ENCODE measurements around the gene KRTAP5-11.
"Not testable (repeated sequence)": the region's sequence is repeated elsewhere in the genome, so short reads cannot be mapped to it uniquely, and the experiment has no call there.

KRTAP5-11 gene

GRCh38 chr11:71582309-71582895, at the start of gene KRTAP5-11:
Gene KRTAP5-11, minus strand, starts transcription at chr11:71582875. Its CDS starts 38 bp downstream, at chr11:71582837.
- DNase-seq, result no peak

- DNase-seq, result not testable (repeated sequence)
These were observed 48.9 kb upstream of the KRTAP5-11 start for GRCh38 chr11:71631551-71631950.

DNA sequence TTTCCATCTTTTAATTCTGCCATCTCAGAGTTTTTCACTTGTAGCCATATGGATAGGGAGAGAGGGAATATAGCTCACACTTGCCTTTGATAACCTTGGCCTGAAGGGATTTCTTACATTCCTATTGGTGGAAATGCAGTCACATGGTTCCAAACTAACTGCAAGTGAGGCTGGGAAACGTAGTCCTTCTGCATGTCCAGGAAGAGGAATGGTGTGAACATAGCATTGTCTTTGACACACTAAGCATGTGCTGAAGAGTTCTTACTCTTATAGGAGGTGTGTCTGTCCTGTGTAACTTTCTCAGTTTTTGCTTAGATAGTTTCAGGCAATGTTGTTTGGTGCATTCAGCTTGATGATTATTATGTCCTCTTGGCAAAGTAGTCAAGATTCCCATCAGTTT, 47.4 kb upstream of the KRTAP5-11 start:
- DNase-seq, result peak; percentile 19

GRCh38 chr11:71628943-71629342, 46.3 kb upstream of the KRTAP5-11 start:
- not testable (repeated sequence) for DNase-seq

DNA sequence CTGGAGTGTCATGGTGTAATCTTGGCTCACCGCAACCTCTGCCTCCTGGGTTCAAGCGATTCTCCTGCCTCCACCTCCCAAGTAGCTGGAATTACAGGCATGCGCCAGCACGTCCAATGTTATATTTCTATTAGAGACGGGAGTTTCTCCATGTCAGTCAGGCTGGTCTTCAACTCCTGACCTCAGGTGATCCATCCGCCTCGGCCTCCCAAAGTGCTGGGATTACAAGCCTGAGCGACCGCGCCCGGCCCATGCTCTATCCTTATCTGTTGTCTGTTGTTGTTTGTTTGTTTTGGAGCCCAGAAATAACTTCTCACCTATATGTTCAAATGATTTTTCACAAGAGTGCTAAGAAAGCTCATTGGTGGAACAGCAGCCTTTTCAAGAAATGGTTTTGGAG, 40.6 kb upstream of the KRTAP5-11 start:
- not testable (repeated sequence) for DNase-seq

- DNase-seq, result not testable (repeated sequence)
These were observed 39.9 kb upstream of the KRTAP5-11 start for GRCh38 chr11:71622561-71622960.

DNA sequence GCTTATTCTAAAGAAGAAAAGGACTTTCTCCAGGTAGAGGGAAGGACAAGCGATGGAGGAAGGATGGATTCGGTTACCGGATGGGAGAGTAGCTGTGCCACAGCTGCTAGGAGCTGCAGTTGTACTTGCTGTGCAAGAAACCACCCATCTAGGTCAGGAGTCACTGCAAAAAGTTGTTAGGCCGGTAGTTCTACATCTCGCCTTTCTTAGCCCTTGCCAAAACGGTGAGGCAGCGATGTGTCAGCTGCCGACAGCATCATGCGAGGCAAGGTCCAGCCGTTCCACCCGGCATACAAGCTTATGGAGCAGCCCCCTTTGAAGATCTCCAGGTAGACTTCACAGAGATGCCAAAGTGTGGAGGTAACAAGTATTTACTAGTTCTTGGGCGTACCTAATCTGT, 32.3 kb upstream of the KRTAP5-11 start:
- DNase-seq, result not testable (repeated sequence)

GRCh38 chr11:71614366-71614917, 31.8 kb upstream of the KRTAP5-11 start:
- not testable (repeated sequence) for DNase-seq

DNA sequence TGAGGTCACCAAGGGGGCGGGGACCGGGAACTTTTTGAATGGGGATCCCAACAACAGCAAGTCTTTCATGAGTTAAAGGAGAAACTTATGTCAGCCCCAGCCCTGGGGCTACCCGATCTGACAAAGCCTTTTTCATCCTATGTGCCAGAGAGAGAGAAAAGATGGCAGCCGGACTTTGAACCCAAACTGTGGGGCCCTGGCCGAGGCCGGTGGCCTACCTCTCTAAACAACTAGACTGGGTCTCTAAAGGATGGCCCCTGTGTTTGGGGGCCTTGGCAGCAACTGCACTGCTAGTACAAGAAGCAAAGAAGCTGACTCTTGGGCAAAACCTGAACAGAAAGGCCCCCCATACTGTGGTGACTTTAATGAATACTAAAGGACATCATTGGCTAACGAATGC, 31.3 kb upstream of the KRTAP5-11 start:
- DNase-seq, result not testable (repeated sequence)

GRCh38 chr11:71611218-71611910, 28.7 kb upstream of the KRTAP5-11 start:
- DNase-seq, result not testable (repeated sequence)

DNA sequence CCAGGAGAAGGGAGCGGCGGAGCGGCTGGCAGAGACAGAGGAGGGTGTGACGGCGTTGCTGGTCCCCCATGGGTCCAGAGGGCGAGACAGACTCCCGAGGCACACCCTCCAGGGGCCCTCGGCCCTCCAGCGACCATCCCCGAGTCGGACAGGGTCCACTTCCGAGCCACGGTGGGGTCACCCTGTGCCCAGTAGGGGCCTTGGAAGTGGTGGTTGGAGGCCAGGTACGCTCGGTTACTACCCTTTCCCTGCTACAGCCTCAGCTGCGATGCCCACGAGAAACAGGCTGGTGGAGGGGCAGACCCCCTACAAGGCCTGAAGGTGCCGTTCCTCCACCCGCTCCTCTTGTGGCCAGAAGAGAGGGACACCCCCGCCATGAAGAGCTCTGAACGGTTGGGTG, 25.6 kb upstream of the KRTAP5-11 start:
- DNase-seq, result not testable (repeated sequence)

DNA sequence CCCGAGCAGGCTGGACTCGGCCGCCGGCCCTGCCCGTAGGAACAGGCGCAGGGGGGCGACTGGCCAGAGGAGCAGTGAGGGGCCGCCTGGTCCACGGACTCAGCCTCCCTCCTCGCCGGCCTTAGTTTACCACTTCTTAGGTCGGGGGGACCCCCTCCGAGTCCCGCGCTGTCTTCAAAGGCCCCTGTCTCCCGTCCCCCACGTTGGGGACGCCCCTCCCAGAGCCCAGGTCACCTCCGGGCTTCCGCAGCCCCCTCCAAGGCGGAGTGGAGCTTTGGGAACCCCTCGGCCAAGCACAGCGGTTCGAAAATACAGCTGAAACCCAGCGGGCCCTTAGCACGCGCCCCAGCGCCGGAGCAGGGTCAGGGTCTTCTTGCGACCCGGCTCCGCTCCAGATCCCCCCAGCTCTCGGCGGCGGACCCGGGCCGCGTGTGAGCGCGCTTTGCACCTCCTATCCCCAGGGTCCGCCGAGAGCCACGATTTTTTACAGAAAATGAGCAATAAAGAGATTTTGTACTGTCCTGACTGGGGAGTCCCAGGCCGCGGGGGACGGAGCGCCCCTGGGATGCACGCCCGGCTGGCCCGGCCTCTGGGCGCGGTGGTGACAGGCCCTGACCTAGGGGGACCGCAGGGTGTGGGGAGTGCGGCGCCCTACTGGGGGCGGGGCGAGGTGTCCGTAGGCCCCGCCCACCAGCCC, 25.0 kb upstream of the KRTAP5-11 start:
- DNase-seq, result not testable (repeated sequence)

- DNase-seq, result not testable (repeated sequence)
These were observed 24.3 kb upstream of the KRTAP5-11 start for GRCh38 chr11:71606853-71607519.

- DNase-seq, result peak; percentile 7
These were observed 22.3 kb upstream of the KRTAP5-11 start for GRCh38 chr11:71604798-71605488.

DNA sequence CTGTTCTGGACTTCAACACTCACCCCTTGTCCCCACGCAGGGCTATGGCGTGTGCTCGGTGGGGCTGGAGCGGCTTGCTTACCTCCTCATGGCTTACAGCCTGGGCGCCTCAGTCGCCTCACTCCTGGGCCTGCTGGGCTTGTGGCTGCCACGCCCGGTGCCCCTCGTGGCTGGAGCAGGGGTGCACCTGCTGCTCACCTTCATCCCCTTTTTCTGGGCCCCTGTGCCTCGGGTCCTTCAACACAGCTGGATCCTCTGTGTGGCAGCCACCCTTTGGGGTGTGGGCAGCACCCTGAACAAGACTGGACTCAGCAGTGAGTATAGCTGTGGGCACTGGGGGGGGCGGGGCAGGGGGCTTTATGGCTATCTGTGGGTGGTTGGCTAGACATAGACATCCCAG, 20.5 kb upstream of the KRTAP5-11 start:
- DNase-seq, result not testable (repeated sequence)

- DNase-seq, result not testable (repeated sequence)
These were observed 6.9 kb upstream of the KRTAP5-11 start for GRCh38 chr11:71589546-71589920.

DNA sequence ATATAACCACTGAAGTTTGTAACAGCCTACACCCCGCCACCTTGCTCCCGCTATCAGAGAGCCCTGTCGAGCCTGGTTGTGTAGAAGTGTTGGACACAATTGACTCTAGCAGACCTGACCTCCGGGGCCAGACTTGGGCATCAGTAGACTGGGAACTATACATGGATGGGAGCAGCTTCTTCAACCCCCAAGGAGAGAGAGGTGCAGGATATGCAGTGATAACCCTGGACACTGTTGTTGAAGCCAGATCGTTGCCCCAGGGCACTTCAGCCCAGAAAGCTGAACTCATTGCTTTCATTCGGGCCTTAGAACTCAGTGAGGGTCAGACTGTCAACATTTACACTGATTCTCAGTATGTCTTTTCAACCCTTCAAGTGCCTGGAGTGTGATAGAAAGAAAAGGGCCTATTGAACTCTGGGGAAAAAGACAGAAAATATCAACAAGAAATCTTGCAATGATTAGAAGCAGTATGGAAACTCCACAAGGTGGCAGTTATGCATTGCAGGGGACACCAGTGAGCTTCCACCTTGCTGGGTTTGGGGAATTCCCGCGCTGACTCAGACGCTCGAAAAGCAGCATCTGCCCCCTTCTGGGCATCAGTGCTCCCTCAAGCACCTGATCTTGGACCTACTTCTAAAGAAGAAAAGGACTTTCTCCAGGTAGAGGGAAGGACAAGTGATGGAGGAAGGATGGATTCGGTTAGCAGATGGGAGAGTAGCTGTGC, 6.3 kb upstream of the KRTAP5-11 start:
- peak; percentile 4 for DNase-seq

DNA sequence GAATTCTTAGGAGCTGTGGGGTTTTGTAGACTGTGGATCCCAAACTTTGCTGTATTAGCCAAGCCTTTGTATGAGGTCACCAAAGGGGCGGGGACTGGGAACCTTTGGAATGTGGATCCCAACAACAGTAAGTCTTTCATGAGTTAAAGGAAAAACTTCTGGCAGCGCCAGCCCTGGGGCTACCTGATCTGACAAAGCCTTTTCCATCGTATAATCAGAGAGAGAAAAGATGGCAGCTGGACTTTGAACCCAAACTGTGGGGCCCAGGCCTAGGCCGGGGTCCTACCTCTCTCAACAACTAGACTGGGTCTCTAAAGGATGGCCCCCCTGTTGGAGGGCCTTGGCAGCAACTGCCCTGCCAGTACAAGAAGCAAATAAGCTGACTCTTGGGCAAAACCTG, 5.6 kb upstream of the KRTAP5-11 start:
- DNase-seq, result not testable (repeated sequence)

GRCh38 chr11:71585673-71586072, 3.0 kb upstream of the KRTAP5-11 start:
- not testable (repeated sequence) for DNase-seq

DNA sequence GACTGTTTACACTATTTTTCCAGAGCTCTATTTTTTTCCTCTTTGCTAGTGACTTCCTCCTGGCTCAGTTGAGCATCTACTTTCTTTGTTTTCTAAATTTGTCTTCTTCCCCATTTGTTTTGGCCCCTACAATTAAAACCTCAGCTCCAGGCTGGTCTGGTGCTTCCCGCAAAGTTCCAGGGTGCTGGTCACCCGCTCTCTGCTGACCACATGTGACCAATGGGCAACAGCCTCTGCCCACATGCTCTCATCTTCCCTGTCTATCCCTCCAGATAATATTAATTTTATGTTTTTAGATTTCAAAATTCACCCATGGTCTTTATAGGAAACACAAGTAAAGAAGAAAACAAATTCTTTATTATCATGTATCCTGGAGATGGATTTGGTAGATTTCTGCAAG, 294 bp upstream of the KRTAP5-11 start:
- DNase-seq, result not testable (repeated sequence)

GRCh38 chr11:71581826-71582225, 849 bp downstream of the KRTAP5-11 start:
- no peak for DNase-seq
